NT2/D1 (cell line): ENCODE data around the gene NPHS1.

ENCODE experiments used
- SUZ12 ChIP-seq: IDR thresholded peaks from 2 replicates; pipeline ENCODE4 v1.6.1; 2011; ENCODE audit not compliant: insufficient read length, insufficient read depth; ENCODE audit errors: extremely low read depth
- YY1 ChIP-seq: IDR thresholded peaks from 2 replicates; pipeline ENCODE4 v1.6.1; 2011; ENCODE audit not compliant: insufficient read length, insufficient read depth

DNA sequence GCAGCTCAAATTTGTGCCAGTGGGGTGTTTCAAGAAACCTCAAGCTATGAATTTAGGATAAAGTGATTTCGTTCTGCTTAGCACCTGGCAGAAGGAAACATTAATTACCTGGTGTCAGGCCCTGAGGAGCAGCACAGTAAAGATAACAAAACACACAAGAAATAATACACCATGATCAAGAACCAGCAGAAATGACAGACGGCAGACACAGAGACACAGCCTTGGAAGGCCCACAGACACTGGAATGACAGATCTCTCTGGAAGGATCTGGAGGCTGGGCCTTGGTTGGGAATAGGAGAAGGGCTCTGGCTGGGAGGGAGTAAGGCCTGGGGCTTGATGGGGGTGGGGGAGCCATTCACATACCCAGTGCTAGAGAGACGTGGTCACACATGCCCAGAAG, 50.5 kb downstream of the NPHS1 start:
- no peak for TF ChIP-seq SUZ12
- no peak for TF ChIP-seq YY1
